Measurements from ENCODE around the gene AMZ2. TPM values are rescaled to one million over a fixed set of nuclear protein-coding genes. Genes with fewer than 3 reads are reported as not detected.
"Not testable (repeated sequence)": the region's sequence is repeated elsewhere in the genome, so short reads cannot be mapped to it uniquely, and the experiment has no call there.

Gene AMZ2
- total RNA-seq, 2 donors from 2014 or later: 64.0 to 89.4 TPM

DNA sequence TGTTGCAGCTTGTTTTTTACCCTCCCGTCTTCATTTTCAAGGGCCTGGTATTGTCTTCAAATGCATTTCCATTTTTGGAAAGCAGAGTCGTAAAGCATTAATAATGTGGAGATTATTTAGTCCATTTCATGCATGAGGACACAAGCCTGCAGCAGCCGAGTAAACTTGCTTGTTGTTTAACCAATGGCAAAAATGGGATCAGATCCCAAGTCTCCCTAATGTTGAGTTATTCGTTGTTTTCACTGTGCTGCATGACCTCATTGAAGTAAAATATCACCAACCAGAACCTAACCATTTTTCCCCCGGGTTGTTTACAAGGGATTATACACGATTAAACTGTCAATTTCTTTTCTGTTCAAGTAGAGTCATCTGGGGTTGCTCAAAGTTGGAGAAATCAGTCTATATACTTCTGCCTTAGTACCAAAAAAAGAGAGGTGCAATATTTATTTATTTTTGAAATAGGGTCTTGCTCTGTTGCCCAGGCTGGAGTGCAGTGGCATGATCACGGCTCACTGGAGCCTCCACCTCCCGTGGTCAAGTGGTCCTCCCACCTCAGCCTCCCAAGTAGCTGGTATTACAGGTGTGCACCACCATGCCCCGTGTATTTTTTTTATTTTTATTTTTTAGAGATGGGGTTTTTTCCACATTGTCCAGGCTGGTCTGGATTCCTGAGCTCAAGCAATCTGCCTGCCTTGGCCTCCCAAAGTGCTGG lies 12.4 kb downstream of the AMZ2 start:
- Mint-ChIP-seq H3K4me3 (no peak overlapping the region), H3K4me1 (peaks cover 2% of the 10 kb centered on the region), H3K9me3 (no peaks in the 10 kb centered on the region), H3K36me3 (ENCODE audit: low read depth) (peaks cover 17% of the 10 kb centered on the region), H3K27ac (no peak overlapping the region), H3K27me3 (ENCODE audit: insufficient read depth) (peaks cover 9% of the 10 kb centered on the region)
- Histone ChIP-seq H3K27me3 (ENCODE audit: control insufficient read depth, insufficient read depth, low read length, poor library complexity, severe bottlenecking) (no peaks in the 10 kb centered on the region), H3K36me3 (ENCODE audit: control insufficient read depth, insufficient read depth, low read length) (peaks cover 15% of the 10 kb centered on the region), H3K4me1 (ENCODE audit: control insufficient read depth, insufficient read depth, low read length) (no peaks in the 10 kb centered on the region), H3K9me3 (ENCODE audit: control insufficient read depth, low read length) (no peaks in the 10 kb centered on the region), H3K9ac (ENCODE audit: extremely low read depth, low read length, poor library complexity, severe bottlenecking) (no peak overlapping the region), H3K4me3 (ENCODE audit: low read length) (no peak overlapping the region), H3K27ac (ENCODE audit: low read depth, low read length) (no peak overlapping the region)
- DNase-seq: no peak
- TF ChIP-seq, protein P1, sequence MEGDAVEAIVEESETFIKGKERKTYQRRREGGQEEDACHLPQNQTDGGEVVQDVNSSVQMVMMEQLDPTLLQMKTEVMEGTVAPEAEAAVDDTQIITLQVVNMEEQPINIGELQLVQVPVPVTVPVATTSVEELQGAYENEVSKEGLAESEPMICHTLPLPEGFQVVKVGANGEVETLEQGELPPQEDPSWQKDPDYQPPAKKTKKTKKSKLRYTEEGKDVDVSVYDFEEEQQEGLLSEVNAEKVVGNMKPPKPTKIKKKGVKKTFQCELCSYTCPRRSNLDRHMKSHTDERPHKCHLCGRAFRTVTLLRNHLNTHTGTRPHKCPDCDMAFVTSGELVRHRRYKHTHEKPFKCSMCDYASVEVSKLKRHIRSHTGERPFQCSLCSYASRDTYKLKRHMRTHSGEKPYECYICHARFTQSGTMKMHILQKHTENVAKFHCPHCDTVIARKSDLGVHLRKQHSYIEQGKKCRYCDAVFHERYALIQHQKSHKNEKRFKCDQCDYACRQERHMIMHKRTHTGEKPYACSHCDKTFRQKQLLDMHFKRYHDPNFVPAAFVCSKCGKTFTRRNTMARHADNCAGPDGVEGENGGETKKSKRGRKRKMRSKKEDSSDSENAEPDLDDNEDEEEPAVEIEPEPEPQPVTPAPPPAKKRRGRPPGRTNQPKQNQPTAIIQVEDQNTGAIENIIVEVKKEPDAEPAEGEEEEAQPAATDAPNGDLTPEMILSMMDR (conservative IDR thresholded peaks at IDR 0.05): no peak
- WGBS, 2 experiments (ENCODE audit: insufficient coverage in 1 of 2, insufficient read length in 1 of 2): 92 to 98% methylated on average over 5 to 9 of the region's 9 CpGs

DNA sequence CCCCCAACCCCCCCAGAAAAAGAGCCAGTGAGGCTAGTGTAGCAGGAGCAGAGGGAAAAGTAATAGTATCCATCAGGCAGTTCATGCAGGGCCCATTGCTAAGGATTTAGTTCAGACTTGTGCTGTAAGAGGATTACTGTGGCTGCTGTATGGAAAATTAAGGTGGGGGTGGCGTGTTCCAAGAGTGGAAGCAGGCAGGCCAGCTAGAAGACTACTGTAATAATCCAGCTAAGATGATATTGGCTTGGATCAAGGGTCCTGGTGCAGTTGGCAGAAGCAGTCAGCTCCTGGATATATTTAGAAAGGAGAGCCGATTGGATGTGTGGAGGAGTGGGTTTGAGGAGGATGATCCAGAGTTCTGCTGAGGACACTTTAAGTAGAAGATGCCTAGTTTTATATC lies 14.6 kb downstream of the AMZ2 start:
- not testable (repeated sequence) for H3K27ac ChIP-seq (ENCODE audit: low read depth, low read length); H3K36me3 Mint-ChIP-seq (ENCODE audit: low read depth); H3K9ac ChIP-seq (ENCODE audit: extremely low read depth, low read length, poor library complexity, severe bottlenecking); DNase-seq; H3K27me3 Mint-ChIP-seq (ENCODE audit: insufficient read depth); H3K4me1 ChIP-seq (ENCODE audit: control insufficient read depth, insufficient read depth, low read length); H3K27ac Mint-ChIP-seq; H3K4me1 Mint-ChIP-seq; H3K27me3 ChIP-seq (ENCODE audit: control insufficient read depth, insufficient read depth, low read length, poor library complexity, severe bottlenecking); H3K4me3 Mint-ChIP-seq; H3K4me3 ChIP-seq (ENCODE audit: low read length); H3K9me3 ChIP-seq (ENCODE audit: control insufficient read depth, low read length); H3K9me3 Mint-ChIP-seq; H3K36me3 ChIP-seq (ENCODE audit: control insufficient read depth, insufficient read depth, low read length)
- WGBS, 2 experiments (ENCODE audit: insufficient coverage in 1 of 2, insufficient read length in 1 of 2): 75 to 91% methylated on average over 2 of the region's 2 CpGs

DNA sequence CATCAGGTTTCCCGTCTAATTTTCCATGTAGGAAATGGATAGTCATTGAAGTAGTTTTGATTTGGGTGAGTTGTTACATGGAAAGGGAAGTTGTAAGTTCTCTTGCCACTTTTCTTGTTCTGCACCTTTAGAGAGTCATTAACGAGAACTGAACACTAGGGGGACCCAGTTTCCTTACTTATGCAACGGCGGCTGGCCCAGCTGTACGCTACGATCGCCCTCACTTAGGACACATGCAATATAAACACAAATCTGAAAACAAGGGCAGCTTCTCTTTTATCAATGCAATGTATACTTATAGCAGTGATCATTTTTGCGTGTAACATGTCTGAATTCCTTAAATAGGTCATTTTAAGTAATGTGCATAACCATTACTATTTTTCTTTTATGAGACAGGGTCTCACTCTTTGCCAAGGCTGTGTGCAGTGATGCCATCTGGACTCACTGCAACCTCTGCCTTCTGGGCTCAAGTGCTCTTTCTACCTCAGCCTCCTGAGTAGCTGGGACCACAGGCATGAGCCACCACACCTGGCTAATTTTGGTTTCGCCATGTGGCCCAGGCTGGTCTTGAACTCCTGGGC lies 15.3 kb downstream of the AMZ2 start:
- H3K9ac ChIP-seq (ENCODE audit: extremely low read depth, low read length, poor library complexity, severe bottlenecking); H3K4me3 Mint-ChIP-seq; H3K4me1 Mint-ChIP-seq; DNase-seq; H3K9me3 ChIP-seq (ENCODE audit: control insufficient read depth, low read length); H3K4me1 ChIP-seq (ENCODE audit: control insufficient read depth, insufficient read depth, low read length); H3K9me3 Mint-ChIP-seq; H3K27me3 ChIP-seq (ENCODE audit: control insufficient read depth, insufficient read depth, low read length, poor library complexity, severe bottlenecking); H3K27me3 Mint-ChIP-seq (ENCODE audit: insufficient read depth); H3K36me3 ChIP-seq (ENCODE audit: control insufficient read depth, insufficient read depth, low read length); H3K36me3 Mint-ChIP-seq (ENCODE audit: low read depth); H3K27ac Mint-ChIP-seq; H3K27ac ChIP-seq (ENCODE audit: low read depth, low read length); H3K4me3 ChIP-seq (ENCODE audit: low read length): not testable (repeated sequence)
- 21 to 80% methylated on average over 1 to 9 of the region's 9 CpGs for WGBS, 2 experiments (ENCODE audit: insufficient coverage in 1 of 2, insufficient read length in 1 of 2)
- TF ChIP-seq, protein P1 (conservative IDR thresholded peaks at IDR 0.05): peak; percentile 77

DNA sequence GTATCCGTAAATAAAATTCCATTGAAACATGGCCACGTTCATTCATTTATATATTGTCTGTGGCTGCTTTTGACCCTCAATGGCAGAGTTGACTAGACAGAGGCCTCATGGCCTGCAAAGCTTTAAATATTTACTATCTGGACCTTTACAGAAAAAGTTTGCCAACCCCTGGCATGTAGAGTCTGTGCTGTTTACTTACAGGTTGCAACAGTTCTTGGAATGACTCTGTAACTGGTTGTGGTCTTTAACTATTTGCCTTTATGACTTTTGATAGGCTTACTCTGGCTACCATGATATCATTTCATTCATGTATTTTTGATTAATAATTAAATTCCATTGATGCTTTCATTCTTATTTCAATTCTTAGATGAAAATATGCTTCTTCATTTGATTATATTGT lies 18.0 kb downstream of the AMZ2 start:
- H3K36me3 Mint-ChIP-seq (ENCODE audit: low read depth); H3K27ac Mint-ChIP-seq; H3K27me3 ChIP-seq (ENCODE audit: control insufficient read depth, insufficient read depth, low read length, poor library complexity, severe bottlenecking); DNase-seq; H3K4me1 Mint-ChIP-seq; H3K9me3 ChIP-seq (ENCODE audit: control insufficient read depth, low read length); H3K27ac ChIP-seq (ENCODE audit: low read depth, low read length); H3K4me3 ChIP-seq (ENCODE audit: low read length); H3K4me3 Mint-ChIP-seq; H3K27me3 Mint-ChIP-seq (ENCODE audit: insufficient read depth); H3K4me1 ChIP-seq (ENCODE audit: control insufficient read depth, insufficient read depth, low read length); H3K36me3 ChIP-seq (ENCODE audit: control insufficient read depth, insufficient read depth, low read length); H3K9me3 Mint-ChIP-seq; H3K9ac ChIP-seq (ENCODE audit: extremely low read depth, low read length, poor library complexity, severe bottlenecking): not testable (repeated sequence)
- WGBS, 2 experiments (ENCODE audit: insufficient coverage in 1 of 2, insufficient read length in 1 of 2): 94 to 100% methylated on average over 2 of the region's 2 CpGs
